ENCODE results near the gene MED17. TPM values are rescaled to one million over a fixed set of nuclear protein-coding genes. Genes with fewer than 3 reads are reported as not detected.
"Not testable (repeated sequence)": the region's sequence is repeated elsewhere in the genome, so short reads cannot be mapped to it uniquely, and the experiment has no call there.

The MED17 gene
- polyA plus RNA-seq, 3 donors, result 34.6 to 44.8 (median 35.5) TPM

DNA sequence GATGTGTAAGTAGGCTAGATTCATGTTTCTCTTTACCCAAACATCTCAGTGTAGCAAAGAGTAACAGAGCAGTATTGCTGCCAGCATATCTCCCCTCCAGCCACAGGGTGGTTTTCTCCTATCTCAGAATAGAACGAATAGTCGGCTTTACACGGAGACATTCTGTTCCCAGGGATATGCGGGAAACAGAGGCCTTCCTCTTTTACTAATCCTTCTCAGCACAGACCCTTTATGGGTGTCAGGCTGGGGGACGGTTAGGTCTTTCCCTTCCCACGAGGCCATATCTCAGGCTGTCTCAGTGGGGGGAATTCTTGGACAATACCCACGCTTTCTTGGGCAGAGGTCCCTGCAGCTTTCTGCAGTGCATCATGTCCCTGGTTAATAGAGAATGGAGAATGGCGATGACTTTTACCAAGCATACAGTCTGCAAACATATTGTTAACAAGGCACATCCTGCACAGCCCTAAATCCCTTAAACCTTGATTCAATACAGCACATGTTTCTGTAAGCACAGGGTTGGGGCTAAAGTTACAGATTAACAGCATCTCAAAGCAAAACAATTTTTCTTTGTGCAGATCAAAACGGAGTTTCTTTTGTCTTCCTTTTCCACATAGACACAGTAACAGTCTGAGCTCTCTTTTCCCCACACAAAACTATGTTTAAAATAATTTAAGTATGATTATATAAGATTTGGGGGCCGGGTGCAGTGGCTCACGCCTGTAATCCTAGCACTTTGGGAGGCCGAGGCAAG, 38.9 kb upstream of the MED17 start:
- DNase-seq (ENCODE audit: extremely low read depth in 1 of 11, low read depth in 9 of 11, low spot score in 4 of 11), result not testable (repeated sequence)

DNA sequence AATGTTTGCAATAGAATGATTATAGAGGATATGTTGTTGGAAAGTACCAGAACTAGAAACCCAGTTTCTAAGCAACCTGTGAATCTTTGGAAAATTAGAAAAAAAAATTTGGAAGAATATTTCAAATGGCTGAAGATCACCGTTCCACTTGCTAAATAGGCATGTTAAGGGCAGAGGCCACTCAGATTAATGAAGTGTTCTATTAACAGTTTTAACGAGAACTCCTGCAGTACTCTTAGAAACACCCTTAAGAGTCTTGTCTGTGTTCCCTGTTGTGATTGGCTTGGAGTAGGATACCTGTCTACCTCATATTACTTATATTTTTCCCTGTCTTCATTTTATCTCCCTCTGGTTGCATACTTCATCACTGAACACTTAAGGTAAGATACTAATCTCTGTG, 38.0 kb upstream of the MED17 start:
- DNase-seq (ENCODE audit: extremely low read depth in 1 of 11, low read depth in 9 of 11, low spot score in 4 of 11), result peak in 1 of 11 donors; percentile 22

DNA sequence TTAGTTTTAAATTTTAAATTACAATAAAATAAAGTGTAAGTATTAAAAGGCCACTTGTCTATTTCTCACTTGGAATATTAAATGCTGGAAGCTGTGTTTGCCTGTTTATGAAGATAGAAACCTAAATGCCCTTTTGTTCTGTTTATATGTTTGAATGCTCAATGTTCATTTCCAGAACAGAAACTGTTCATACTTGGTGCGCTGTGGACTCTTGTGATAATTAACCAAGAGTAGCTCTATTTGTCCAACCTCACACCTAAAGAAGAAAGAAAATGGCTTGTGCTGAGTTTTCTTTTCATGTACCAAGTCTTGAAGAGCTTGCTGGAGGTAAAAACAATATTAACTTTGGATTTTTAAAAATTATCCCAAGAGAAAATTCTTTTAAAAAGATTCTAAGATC, 37.0 kb upstream of the MED17 start:
- DNase-seq (ENCODE audit: extremely low read depth in 1 of 11, low read depth in 9 of 11, low spot score in 4 of 11), result no peak

- DNase-seq (ENCODE audit: extremely low read depth in 1 of 11, low read depth in 9 of 11, low spot score in 4 of 11), result no peak
Measured at GRCh38 chr11:93751001-93751400, 33.1 kb upstream of the MED17 start.

- no peak for DNase-seq (ENCODE audit: extremely low read depth in 1 of 11, low read depth in 9 of 11, low spot score in 4 of 11)
Measured at GRCh38 chr11:93753241-93753640, 30.8 kb upstream of the MED17 start.

DNA sequence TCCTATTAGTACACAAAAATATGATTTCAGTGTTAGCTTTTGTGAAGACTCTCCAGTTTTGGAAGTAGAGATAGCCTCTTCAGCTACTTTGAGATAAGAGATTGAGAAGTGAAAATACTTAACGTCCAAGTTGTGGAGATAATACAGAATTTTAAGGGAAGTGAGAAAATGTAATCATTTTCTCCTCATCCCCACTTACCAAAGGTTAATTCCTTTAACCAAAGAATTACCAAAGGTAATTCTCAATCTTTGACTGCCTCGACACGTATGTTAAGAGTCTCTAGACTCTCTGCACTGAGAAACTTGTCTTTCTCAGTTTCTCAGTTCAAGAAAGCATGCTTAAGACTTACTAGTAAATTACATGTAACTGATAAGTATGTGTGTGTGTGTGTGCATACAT, 27.3 kb upstream of the MED17 start:
- no peak for DNase-seq (ENCODE audit: extremely low read depth in 1 of 11, low read depth in 9 of 11, low spot score in 4 of 11)

GRCh38 chr11:93757301-93757700, 26.8 kb upstream of the MED17 start:
- no peak for DNase-seq (ENCODE audit: extremely low read depth in 1 of 11, low read depth in 9 of 11, low spot score in 4 of 11)

- no peak for DNase-seq (ENCODE audit: extremely low read depth in 1 of 11, low read depth in 9 of 11, low spot score in 4 of 11)
Measured at GRCh38 chr11:93757924-93758865, 25.9 kb upstream of the MED17 start.

DNA sequence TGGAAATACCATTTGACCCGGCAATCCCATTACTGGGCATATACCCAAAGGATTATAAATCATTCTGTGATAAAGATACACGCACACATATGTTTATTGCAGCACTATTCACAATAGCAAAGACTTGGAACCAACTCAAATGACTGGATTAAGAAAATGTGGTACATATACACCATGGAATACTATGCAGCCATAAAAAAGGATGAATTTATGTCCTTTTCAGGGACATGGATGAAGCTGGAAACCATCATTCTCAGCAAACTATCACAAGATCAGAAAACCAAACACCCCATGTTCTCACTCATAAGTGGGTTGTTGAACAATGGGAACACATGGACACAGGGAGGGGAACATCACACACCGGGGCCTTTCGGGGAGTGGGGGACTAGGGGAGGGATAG, 25.0 kb upstream of the MED17 start:
- not testable (repeated sequence) for DNase-seq (ENCODE audit: extremely low read depth in 1 of 11, low read depth in 9 of 11, low spot score in 4 of 11)

GRCh38 chr11:93761910-93762309, 22.2 kb upstream of the MED17 start:
- DNase-seq (ENCODE audit: extremely low read depth in 1 of 11, low read depth in 9 of 11, low spot score in 4 of 11), result no peak

GRCh38 chr11:93765551-93765950, 18.5 kb upstream of the MED17 start:
- DNase-seq (ENCODE audit: extremely low read depth in 1 of 11, low read depth in 9 of 11, low spot score in 4 of 11), result no peak

DNA sequence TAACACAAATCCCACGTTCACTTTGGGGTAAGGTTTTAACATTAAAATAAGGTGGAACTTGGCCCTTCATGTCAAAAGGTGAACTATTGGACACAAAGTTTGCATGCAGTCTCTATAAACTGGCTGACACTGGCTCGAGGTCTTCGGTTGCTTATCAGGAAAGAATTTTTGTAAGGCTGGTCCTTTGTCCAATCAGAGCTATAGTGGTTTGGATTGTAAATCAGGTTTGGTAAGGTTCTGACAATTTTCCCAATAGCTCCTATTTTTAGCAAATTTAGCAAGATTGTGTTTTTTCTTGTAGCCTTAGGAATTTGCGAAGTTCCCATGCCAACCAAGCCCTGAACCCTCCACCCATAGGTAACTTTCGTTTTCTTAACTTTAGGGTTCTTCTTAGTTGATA, 17.6 kb upstream of the MED17 start:
- no peak for DNase-seq (ENCODE audit: extremely low read depth in 1 of 11, low read depth in 9 of 11, low spot score in 4 of 11)

DNA sequence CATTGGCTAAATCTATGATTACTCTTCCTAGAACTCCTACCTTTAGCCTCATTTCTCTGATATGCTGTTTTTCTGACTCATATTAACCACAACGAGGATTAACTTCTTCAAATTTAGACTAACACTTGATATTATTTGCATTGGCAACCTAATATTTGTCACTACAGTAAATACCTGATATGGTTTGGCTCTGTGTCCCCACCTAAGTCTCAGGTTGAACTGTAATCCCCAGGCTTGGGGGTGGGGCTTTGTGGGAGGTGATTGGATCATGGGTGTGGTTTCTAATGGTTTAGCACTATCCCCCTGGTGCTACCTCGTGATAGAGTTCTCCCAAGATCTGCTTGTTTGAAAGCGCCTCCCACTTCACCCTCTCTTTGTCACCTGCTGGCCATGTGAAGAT, 17.1 kb upstream of the MED17 start:
- no peak for DNase-seq (ENCODE audit: extremely low read depth in 1 of 11, low read depth in 9 of 11, low spot score in 4 of 11)

DNA sequence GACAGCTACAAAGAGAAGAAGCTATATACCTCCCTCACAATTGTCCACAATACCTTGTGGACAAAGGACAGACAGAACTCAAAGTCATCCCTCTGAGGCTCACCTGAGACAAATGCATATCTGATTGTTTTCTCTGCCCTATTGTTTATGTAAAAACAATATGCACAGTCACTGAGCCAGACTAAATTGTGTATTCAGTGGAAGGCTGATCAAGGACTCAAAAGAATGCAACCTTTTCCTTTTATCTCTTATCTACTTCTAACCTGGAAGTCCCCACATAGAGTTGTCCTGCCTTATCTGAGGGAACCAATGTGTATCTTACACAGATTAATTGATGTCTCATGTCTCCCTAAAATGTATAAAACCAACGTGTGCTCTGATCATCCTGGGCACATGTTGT, 13.9 kb upstream of the MED17 start:
- DNase-seq (ENCODE audit: extremely low read depth in 1 of 11, low read depth in 9 of 11, low spot score in 4 of 11), result no peak

- DNase-seq (ENCODE audit: extremely low read depth in 1 of 11, low read depth in 9 of 11, low spot score in 4 of 11), result no peak
Measured at GRCh38 chr11:93772123-93772522, 12.0 kb upstream of the MED17 start.

GRCh38 chr11:93773045-93773477, 11.0 kb upstream of the MED17 start:
- no peak for DNase-seq (ENCODE audit: extremely low read depth in 1 of 11, low read depth in 9 of 11, low spot score in 4 of 11)

DNA sequence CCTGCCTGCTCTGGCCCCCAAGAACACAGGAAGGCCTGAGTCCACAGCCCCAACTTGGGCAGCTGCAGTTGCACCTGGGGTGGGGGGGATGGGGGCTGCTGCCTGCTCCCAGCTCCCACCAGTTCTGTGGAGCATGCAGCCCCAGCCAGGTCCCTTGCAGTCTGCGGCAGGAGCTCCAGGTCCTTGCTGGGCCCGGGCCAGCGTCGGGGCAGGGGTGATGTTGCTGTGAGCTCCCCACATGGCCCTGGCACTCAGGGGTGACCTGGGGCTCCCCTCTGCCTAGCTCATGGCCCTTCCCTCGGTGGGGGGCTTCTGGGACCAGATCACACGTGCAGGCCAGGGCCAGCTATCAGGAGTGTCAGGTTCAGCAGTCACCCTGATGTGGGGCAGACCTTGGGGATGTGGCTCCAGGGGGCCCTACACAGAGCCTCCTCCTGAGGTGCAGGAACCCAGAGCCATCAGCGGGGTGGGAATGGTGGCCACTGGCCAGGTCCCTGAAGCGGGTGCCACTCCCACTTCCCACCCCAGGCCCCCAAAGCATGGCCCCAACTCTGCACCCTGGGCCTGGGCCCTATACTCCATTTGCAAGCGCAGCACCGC, 10.4 kb upstream of the MED17 start:
- no peak for DNase-seq (ENCODE audit: extremely low read depth in 1 of 11, low read depth in 9 of 11, low spot score in 4 of 11)

DNA sequence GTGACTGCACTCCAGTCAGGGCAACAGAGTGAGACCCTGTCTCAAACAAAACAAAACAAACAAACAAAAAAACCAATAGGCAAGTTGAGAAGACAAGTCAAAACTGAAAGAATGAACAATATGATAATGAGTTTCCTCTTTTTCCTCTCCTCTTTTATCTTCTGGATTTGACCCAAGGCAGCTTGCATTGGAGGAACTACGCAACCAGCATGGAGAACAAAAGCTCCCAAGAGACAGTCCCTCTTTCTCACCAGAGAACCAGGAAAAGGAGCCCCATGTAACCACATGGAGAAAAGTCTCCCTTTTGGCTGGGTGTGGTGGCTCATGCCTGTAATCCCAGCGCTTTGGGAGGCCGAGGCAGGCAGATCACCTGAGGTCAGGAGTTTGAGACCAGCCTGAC, 9.5 kb upstream of the MED17 start:
- not testable (repeated sequence) for DNase-seq (ENCODE audit: extremely low read depth in 1 of 11, low read depth in 9 of 11, low spot score in 4 of 11)

- DNase-seq (ENCODE audit: extremely low read depth in 1 of 11, low read depth in 9 of 11, low spot score in 4 of 11), result no peak
Measured at GRCh38 chr11:93775289-93775688, 8.8 kb upstream of the MED17 start.

GRCh38 chr11:93783362-93783761, 720 bp upstream of the MED17 start:
- DNase-seq (ENCODE audit: extremely low read depth in 1 of 11, low read depth in 9 of 11, low spot score in 4 of 11), result no peak
